ENCODE results near the gene GP9. TPM values are rescaled to one million over a fixed set of nuclear protein-coding genes. Genes with fewer than 3 reads are reported as not detected.

Gene GP9
- total RNA-seq, 4 donors from 2014 or later: 0.64 to 1.2 TPM; not detected in 2

DNA sequence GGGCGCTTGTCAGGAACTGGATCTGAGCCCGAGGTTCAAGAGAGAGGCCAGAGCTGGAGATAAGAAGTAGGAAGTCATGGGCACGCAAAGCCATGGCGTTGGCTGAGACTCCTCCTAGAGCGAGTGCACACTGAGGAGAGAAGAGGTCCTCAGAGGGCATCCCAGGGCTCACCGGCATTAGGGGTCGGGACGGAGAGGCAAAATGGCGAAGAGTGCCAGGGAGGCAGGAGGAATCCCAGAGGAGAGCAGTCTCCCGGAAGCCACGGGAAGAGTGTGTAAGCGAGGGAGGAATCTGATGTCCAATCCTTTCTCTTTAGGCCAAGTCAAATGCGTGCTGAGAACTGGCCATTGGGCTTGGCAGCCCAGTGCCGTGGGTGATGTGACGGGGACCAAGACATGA is 35.5 kb upstream of the GP9 start:
- TF ChIP-seq EP300 (IDR thresholded peaks at IDR 0.05; ENCODE audit: low read depth) (no peak), POLR2A (IDR thresholded peaks at IDR 0.05) (no peak), POLR2AphosphoS5 (IDR thresholded peaks at IDR 0.05) (no peak)
- in situ Hi-C loops (cut with MboI; ENCODE audit: low pct_ligation_motif_present in 1 of 4, low pct_unique_long_range_greater_than_20kb in 1 of 4, low sequenced_read_pairs in 3 of 4): no loop called here
- Histone ChIP-seq H3K9me3 (no peaks in the 10 kb centered on the region), H3K27ac (peak overlapping the region; percentile 36 to 74 (median 70)), H3K4me1 (peaks cover 0 to 18% (median 13%) of the 10 kb centered on the region in 4 donors), H3K27me3 (no peaks in the 10 kb centered on the region), H3K36me3 (no peaks in the 10 kb centered on the region), H3K4me3 (no peak overlapping the region)
- no peak for DNase-seq
- intact Hi-C loops (cut with DNase I; ENCODE audit: low total_unique reads): no loop called here
- 88 to 91% methylated on average over 11 to 15 of the region's 15 CpGs for WGBS, 2 donors (ENCODE audit: low coverage in 1 of 2)

GRCh38 chr3:129025691-129026435 is 34.7 kb upstream of the GP9 start:
- H3K27me3 ChIP-seq: no peaks in the 10 kb centered on the region
- 70 to 71% methylated on average over 2 to 8 of the region's 8 CpGs for WGBS, 2 donors (ENCODE audit: low coverage in 1 of 2)
- intact Hi-C loops (cut with DNase I; ENCODE audit: low total_unique reads) (no loop called here), in situ Hi-C loops (cut with MboI; ENCODE audit: low pct_ligation_motif_present in 1 of 4, low pct_unique_long_range_greater_than_20kb in 1 of 4, low sequenced_read_pairs in 3 of 4) (no loop called here)
- H3K27ac ChIP-seq: peak overlapping the region; percentile 71 to 76 (median 74)
- TF ChIP-seq POLR2AphosphoS5 (IDR thresholded peaks at IDR 0.05) (peak; percentile 55 to 69 (median 60)), POLR2A (IDR thresholded peaks at IDR 0.05) (no peak)
- DNase-seq: peak; percentile 40
- H3K4me3 ChIP-seq: no peak overlapping the region
- H3K36me3 ChIP-seq: no peaks in the 10 kb centered on the region
- no peaks in the 10 kb centered on the region for H3K9me3 ChIP-seq
- peaks cover 0 to 18% (median 13%) of the 10 kb centered on the region in 4 donors for H3K4me1 ChIP-seq

- WGBS, 2 donors (ENCODE audit: low coverage in 1 of 2): 11% methylated on average over 30 of the region's 54 CpGs; no CpG with 5 or more reads in 1 of the 2 donors
- in situ Hi-C loops (cut with MboI; ENCODE audit: low pct_ligation_motif_present in 1 of 4, low pct_unique_long_range_greater_than_20kb in 1 of 4, low sequenced_read_pairs in 3 of 4): no loop called here
- intact Hi-C loops (cut with DNase I; ENCODE audit: low total_unique reads): no loop called here
Observed at GRCh38 chr3:129026728-129027543, 33.6 kb upstream of the GP9 start.

DNA sequence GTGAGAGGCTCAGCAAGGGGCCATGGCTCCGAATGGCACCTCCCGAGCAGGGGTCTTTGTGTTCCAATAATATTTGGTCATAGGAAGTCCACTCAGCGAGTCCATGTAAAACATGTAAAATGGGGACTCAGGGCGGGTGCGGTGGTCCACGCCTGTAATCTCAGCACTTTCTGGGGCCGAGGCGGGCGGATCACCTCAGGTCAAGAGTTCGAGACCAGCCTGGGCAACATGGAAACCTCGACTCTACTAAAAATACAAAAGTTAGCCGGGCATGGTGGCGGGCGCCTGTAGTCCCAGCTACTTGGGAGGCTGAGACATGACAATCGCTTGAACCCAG is 33.1 kb upstream of the GP9 start:
- 83% methylated on average over 15 of the region's 15 CpGs; no CpG with 5 or more reads in 1 of the 2 donors for WGBS, 2 donors (ENCODE audit: low coverage in 1 of 2)
- Histone ChIP-seq H3K27me3 (no peaks in the 10 kb centered on the region), H3K4me1 (peaks cover 0 to 18% (median 13%) of the 10 kb centered on the region in 4 donors), H3K4me3 (peak overlapping the region; percentile 34 to 58 (median 41)), H3K36me3 (no peaks in the 10 kb centered on the region), H3K27ac (peak overlapping the region; percentile 71 to 76 (median 74)), H3K9me3 (no peaks in the 10 kb centered on the region)
- intact Hi-C loops (cut with DNase I; ENCODE audit: low total_unique reads) (no loop called here), in situ Hi-C loops (cut with MboI; ENCODE audit: low pct_ligation_motif_present in 1 of 4, low pct_unique_long_range_greater_than_20kb in 1 of 4, low sequenced_read_pairs in 3 of 4) (no loop called here)
- TF ChIP-seq EP300 (IDR thresholded peaks at IDR 0.05; ENCODE audit: low read depth): no peak
- TF ChIP-seq, protein P1, sequence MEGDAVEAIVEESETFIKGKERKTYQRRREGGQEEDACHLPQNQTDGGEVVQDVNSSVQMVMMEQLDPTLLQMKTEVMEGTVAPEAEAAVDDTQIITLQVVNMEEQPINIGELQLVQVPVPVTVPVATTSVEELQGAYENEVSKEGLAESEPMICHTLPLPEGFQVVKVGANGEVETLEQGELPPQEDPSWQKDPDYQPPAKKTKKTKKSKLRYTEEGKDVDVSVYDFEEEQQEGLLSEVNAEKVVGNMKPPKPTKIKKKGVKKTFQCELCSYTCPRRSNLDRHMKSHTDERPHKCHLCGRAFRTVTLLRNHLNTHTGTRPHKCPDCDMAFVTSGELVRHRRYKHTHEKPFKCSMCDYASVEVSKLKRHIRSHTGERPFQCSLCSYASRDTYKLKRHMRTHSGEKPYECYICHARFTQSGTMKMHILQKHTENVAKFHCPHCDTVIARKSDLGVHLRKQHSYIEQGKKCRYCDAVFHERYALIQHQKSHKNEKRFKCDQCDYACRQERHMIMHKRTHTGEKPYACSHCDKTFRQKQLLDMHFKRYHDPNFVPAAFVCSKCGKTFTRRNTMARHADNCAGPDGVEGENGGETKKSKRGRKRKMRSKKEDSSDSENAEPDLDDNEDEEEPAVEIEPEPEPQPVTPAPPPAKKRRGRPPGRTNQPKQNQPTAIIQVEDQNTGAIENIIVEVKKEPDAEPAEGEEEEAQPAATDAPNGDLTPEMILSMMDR (IDR thresholded peaks at IDR 0.05): no peak
- no peak for TF ChIP-seq POLR2A (IDR thresholded peaks at IDR 0.05)
- no peak for TF ChIP-seq POLR2AphosphoS5 (IDR thresholded peaks at IDR 0.05)
- DNase-seq: no peak

More at GRCh38 chr3:129026728-129027543, 33.6 kb upstream of the GP9 start:
- Histone ChIP-seq H3K36me3 (no peaks in the 10 kb centered on the region), H3K27me3 (no peaks in the 10 kb centered on the region), H3K27ac (peak overlapping the region; percentile 71 to 76 (median 74)), H3K4me1 (peaks cover 0 to 18% (median 13%) of the 10 kb centered on the region in 4 donors), H3K4me3 (peak overlapping the region; percentile 34 to 58 (median 41)), H3K9me3 (no peaks in the 10 kb centered on the region)
- TF ChIP-seq POLR2A (IDR thresholded peaks at IDR 0.05) (peak; percentile 64), EP300 (IDR thresholded peaks at IDR 0.05; ENCODE audit: low read depth) (no peak), POLR2AphosphoS5 (IDR thresholded peaks at IDR 0.05) (peak; percentile 81 to 88 (median 82))
- TF ChIP-seq, protein P1 (IDR thresholded peaks at IDR 0.05): peak; percentile 22 to 78 (median 59)
- peak; percentile 94 for DNase-seq

- in situ Hi-C loops (cut with MboI; ENCODE audit: low pct_ligation_motif_present in 1 of 4, low pct_unique_long_range_greater_than_20kb in 1 of 4, low sequenced_read_pairs in 3 of 4): no loop called here
- Histone ChIP-seq H3K4me1 (peaks cover 0 to 18% (median 13%) of the 10 kb centered on the region in 4 donors), H3K27me3 (no peaks in the 10 kb centered on the region), H3K4me3 (no peak overlapping the region), H3K9me3 (no peaks in the 10 kb centered on the region), H3K27ac (no peak overlapping the region), H3K36me3 (no peaks in the 10 kb centered on the region)
- DNase-seq: no peak
- intact Hi-C loops (cut with DNase I; ENCODE audit: low total_unique reads): no loop called here
- TF ChIP-seq EP300 (IDR thresholded peaks at IDR 0.05; ENCODE audit: low read depth): no peak
- 90 to 98% methylated on average over 8 to 13 of the region's 13 CpGs for WGBS, 2 donors (ENCODE audit: low coverage in 1 of 2)
Observed at GRCh38 chr3:129028866-129029265, 31.7 kb upstream of the GP9 start.
